CMK (cell line): ENCODE data around the gene XIRP2.
"Not testable (repeated sequence)": the region's sequence is repeated elsewhere in the genome, so short reads cannot be mapped to it uniquely, and the experiment has no call there.

ENCODE experiments used
- DNase-seq: peaks from one replicate; pipeline ENCODE4 v3.0.0-alpha.2; 2010; ENCODE audit warnings: low read depth

XIRP2 gene

GRCh38 chr2:167198009-167198408, 309.7 kb downstream of the XIRP2 start:
- no peak for DNase-seq

DNA sequence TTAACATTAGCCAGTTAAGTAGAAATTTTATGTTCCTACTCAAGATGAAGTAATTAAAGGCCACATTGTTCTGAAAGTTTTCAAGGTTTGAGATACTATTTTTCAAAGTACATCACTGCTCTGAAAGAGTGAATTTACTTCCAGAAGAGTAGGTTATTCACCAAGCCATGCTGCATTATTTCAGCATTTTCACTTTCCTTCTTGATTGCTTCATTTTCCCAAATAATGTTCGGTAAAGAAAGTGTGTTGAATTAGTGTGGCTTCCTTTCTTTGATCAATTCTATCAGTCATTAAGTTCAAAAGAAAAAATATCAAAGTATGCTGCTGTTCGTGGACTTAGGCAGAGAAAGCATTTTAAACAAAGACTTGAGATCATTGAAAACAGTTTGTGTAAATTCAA, 310.3 kb downstream of the XIRP2 start:
- DNase-seq = no peak

- no peak for DNase-seq
Measured at GRCh38 chr2:167200019-167200418, 311.7 kb downstream of the XIRP2 start.

DNA sequence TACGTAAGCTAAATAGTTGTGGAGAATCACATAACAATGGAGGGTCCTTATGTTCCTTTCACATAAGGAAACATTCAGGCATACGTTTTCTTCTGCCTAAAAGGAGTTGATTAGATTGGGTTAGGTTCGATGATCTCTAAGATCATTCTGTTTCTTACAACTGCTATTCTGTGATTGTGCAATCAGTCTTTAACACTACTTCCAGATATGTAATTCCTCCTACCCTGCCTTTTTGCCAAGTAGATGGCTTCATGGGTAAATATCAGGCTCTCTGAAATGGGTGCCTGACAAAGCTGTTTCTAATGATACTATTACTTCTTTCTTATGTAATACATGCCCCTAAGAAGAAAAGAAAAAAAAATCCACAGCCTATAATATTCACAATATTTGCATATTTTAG, 321.5 kb downstream of the XIRP2 start:
- DNase-seq = no peak

DNA sequence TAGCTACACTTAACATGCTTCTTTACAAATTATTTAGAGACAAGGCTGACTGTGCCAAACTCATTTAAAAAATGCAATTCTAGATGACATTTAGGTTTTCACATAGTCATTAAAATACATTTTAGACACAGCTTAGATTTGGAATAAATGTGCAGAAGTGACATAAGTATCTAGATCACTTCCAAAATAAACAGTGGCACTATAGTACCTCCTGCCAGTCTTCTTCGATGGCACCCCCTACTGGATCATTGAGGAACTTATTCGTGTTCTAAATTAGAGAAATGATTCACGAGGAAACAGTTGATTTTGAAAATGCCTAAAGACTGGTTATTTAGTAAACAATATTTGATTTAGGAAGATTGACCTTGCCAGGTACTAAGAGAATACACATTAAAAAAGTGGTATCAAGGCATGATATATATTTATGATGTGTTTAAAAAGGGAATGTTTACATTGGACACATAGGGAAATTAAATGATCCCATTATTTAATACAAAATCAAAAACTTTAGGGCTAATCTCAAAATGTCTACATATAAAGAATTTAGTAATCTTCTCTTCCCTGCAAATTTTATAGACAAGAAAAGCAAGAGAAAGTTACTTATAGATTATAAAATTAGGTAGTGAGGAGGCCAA, 323.9 kb downstream of the XIRP2 start:
- peak; percentile 11 for DNase-seq

- DNase-seq = no peak
Measured at GRCh38 chr2:167215595-167215994, 327.3 kb downstream of the XIRP2 start.

- DNase-seq = no peak
Measured at GRCh38 chr2:167237478-167237877, 349.2 kb downstream of the XIRP2 start.

DNA sequence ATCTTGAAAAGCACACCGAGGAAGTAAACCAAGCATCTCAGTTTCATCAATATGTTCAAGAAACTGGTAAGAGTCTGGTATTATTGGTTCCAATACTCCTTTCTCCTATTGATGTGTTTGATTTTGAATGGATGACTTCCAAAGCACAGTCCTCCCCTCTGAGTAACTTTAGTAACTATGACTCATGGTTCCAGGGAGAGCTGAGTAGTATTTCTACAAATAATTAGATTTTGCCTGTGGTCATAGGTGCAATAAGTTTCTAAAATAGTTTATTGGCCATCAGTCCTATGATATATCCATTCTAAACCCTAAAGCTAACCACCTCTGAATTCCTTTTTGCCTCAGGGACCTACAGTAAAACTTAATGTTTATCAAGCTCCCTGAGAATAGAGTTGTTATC, 352.4 kb downstream of the XIRP2 start:
- no peak for DNase-seq

DNA sequence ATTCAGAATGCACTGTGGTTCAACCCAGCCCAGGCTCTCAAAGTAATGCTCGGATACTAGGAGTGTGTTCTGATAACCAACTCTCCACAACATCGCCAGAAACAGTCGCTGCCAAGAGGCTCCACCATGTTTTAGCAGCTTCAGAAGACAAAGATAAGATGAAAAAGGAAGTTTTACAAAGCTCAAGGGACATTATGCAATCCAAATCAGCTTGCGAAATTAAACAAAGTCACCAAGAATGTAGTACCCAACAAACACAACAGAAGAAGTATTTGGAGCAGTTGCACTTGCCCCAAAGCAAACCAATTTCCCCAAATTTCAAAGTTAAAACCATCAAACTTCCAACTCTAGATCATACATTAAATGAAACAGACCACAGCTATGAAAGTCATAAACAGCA, 360.9 kb downstream of the XIRP2 start:
- DNase-seq = no peak

DNA sequence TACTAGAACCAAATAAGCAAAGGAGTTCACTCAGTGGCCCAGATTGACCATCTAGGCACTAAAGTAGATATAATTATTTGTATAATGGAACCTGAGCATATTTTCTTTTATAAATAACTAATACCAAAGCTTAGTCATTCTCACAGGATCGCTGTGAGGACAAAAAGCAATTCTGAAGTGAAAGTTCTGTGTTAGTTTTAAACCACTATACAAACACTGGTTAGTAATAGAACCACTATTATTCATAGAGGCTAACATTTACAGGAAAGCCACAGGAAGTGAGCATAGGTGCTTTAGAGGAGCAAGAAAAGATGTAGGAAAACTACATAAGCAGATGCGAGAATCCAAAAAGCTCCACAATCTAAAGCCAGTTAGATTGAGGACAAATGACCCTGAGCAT, 364.7 kb downstream of the XIRP2 start:
- DNase-seq = no peak

- DNase-seq = no peak
Measured at GRCh38 chr2:167254721-167255120, 366.4 kb downstream of the XIRP2 start.

GRCh38 chr2:167258712-167259111, 370.4 kb downstream of the XIRP2 start:
- no peak for DNase-seq

DNA sequence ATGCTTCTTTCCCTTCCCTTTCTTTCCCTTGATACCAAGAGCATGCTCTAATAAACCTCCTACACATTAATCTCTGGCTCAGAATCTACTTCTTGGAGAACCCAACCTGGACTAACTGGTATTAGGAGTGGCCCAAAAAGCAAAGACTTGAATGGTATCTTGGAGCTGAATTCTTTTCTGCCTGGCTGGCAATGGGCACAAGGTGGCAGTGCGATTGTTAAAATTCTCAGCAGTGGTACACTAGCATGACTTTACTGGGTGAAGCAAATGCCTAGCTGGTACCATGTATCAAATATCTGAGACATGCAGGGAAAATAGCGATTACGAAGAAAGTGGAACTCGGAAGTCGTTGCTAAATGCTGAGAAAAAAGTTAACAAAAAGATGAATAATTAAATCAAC, 376.1 kb downstream of the XIRP2 start:
- no peak for DNase-seq

DNA sequence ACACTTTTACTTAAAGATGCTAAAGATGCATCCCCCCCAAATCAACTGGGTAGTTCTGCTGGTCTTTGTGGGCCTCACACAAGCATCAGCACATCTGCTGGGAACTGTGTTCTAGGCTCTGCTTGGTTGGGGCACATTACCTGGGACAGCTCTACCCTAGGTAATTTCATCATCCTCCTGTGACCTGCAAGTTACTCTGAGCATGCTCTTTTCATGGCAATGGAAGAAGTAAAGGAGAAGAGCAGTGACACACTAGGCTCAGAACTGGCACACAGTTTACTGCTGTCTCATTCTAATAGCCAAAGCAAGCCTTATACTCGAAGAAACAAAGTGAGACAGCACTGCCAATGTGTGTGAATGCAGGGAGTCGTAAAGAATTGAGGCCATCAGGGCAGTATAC, 376.7 kb downstream of the XIRP2 start:
- DNase-seq = no peak

DNA sequence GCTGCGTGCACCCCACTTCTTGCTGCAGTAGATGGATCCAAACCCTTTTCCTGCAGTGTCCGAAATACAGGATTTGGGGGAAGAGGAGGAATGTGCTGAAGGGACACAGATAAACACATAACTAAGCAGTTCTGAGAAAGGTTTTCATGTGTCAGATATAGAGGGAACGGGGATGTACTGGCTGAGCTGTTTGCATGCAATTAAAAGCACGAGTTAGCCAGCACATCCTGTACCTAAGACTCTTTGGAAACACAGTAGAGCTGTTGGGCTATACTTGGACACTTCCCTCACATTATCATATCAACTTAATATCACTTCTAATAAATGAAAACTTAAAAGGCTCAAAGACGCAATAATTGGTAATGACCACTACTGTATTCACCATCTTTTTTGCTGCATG, 377.4 kb downstream of the XIRP2 start:
- no peak for DNase-seq

GRCh38 chr2:167268245-167268644, 380.0 kb downstream of the XIRP2 start:
- not testable (repeated sequence) for DNase-seq

DNA sequence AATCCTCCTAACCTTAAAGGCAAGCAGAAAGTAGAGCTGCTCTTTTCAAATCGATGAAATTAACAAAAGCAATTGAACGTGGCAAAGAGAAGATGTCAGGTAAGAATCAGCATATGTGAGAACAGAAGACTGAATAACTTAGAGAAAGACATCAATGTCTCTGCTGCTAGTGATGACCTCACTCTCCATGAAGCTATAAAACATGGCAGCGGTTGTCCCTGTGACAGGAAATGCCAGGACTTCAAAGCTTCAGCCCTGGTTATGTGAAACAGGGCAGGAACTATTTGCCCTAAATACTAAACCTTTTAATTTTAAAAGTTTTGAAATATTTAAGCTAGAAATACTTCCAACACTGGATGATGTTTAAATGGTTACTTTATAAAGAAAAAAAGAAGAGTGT, 383.7 kb downstream of the XIRP2 start:
- DNase-seq = no peak

DNA sequence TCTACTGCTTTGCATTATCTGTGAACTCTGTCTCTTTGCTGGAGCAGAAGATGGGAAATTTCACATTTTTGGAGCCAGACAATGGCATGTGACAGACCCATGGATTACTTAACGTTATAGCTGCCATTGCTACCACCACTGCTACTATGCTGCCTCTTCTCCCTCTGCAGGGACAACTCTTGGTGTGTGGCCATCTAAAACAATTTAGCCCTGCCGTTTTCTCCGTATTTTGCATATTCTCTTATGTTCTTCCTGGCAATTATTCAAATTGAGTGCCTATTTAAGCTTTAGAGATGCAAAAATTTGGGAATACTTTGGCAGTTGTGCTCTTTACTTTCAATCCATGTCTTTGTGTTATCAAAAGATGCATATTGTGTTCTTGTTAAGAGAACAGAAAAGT, 386.8 kb downstream of the XIRP2 start:
- no peak for DNase-seq

DNA sequence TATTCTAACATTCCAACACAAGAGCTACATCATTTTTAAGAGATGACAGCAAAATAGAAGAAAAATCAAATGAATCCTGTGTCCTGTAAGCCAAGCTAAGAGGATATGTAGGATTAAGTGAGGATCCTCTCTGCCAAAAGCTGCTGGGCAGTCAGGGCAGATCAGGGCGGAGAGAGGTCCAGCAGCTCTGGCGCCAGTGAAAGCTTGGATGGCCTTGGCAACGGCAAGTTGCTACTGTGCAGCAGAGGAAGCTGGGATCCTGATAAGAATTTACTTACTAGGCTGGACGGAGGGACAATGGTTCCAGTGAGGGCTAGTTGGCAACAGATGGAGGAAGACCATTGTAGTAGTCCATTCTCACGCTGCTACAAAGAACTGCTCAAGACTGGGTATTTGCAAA, 391.5 kb downstream of the XIRP2 start:
- no peak for DNase-seq

GRCh38 chr2:167287212-167287611, 398.9 kb downstream of the XIRP2 start:
- DNase-seq = no peak

- DNase-seq = no peak
Measured at GRCh38 chr2:167289651-167290410, 401.6 kb downstream of the XIRP2 start.

- DNase-seq = peak; percentile 41
Measured at GRCh38 chr2:167292430-167293171, 404.3 kb downstream of the XIRP2 start, which contains the start of gene B3GALT1. B3GALT1 (plus strand) TSS chr2:167293001.

GRCh38 chr2:167293172-167293781, 405.0 kb downstream of the XIRP2 start:
- no peak for DNase-seq
